ENCODE results near the gene NDFIP2.
"Not testable (repeated sequence)": the region's sequence is repeated elsewhere in the genome, so short reads cannot be mapped to it uniquely, and the experiment has no call there.

The NDFIP2 gene

DNA sequence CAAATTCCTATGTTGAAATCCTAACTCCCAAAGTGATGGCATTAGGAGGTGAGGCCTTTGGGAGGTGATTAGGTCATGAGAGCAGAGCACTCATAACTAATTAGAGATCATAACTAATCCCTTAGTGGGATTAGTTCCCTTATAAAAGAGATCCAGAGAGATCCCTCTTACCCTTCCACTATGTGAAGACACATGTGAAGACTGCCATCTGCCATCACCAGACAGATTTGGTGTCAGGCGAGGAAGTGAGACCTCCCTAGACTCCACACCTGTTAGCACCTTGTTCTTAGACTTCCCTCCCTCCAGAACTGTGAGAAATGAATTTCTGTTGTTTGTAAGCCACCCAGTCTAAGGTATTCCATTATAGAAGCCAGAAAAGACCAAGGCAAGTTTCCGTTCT, 112.2 kb downstream of the NDFIP2 start:
- Histone ChIP-seq H3K36me3 (ENCODE audit: insufficient read depth) (no peaks in the 10 kb centered on the region), H2AFZ (ENCODE audit: low read depth) (no peak overlapping the region), H3K4me2 (no peak overlapping the region), H3K27ac (no peak overlapping the region), H4K20me1 (ENCODE audit: insufficient read depth) (no peaks in the 10 kb centered on the region), H3K9ac (no peak overlapping the region), H3K4me3 (IDR thresholded peaks at IDR 0.05; ENCODE audit: insufficient read depth, low read depth, low read length) (no peak overlapping the region), H3K27me3 (ENCODE audit: insufficient read depth, low read depth) (no peaks in the 10 kb centered on the region), H3K4me1 (ENCODE audit: low read depth, poor library complexity, severe bottlenecking) (peaks cover 15% of the 10 kb centered on the region), H3K79me2 (ENCODE audit: insufficient read depth, low read depth) (no peaks in the 10 kb centered on the region)
- TF ChIP-seq, protein P1, sequence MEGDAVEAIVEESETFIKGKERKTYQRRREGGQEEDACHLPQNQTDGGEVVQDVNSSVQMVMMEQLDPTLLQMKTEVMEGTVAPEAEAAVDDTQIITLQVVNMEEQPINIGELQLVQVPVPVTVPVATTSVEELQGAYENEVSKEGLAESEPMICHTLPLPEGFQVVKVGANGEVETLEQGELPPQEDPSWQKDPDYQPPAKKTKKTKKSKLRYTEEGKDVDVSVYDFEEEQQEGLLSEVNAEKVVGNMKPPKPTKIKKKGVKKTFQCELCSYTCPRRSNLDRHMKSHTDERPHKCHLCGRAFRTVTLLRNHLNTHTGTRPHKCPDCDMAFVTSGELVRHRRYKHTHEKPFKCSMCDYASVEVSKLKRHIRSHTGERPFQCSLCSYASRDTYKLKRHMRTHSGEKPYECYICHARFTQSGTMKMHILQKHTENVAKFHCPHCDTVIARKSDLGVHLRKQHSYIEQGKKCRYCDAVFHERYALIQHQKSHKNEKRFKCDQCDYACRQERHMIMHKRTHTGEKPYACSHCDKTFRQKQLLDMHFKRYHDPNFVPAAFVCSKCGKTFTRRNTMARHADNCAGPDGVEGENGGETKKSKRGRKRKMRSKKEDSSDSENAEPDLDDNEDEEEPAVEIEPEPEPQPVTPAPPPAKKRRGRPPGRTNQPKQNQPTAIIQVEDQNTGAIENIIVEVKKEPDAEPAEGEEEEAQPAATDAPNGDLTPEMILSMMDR (conservative IDR thresholded peaks at IDR 0.05; ENCODE audit: low read depth, low read length), result no peak

- H3K4me3 ChIP-seq (IDR thresholded peaks at IDR 0.05; ENCODE audit: insufficient read depth, low read depth, low read length), result no peak overlapping the region
- H3K9ac ChIP-seq, result no peak overlapping the region
- no peaks in the 10 kb centered on the region for H3K36me3 ChIP-seq (ENCODE audit: insufficient read depth)
- no peaks in the 10 kb centered on the region for H3K79me2 ChIP-seq (ENCODE audit: insufficient read depth, low read depth)
- H3K4me2 ChIP-seq, result no peak overlapping the region
- H4K20me1 ChIP-seq (ENCODE audit: insufficient read depth), result no peaks in the 10 kb centered on the region
- H2AFZ ChIP-seq (ENCODE audit: low read depth), result no peak overlapping the region
- H3K27ac ChIP-seq, result no peak overlapping the region
- TF ChIP-seq, protein P1 (conservative IDR thresholded peaks at IDR 0.05; ENCODE audit: low read depth, low read length), result no peak
- no peaks in the 10 kb centered on the region for H3K27me3 ChIP-seq (ENCODE audit: insufficient read depth, low read depth)
- peaks cover 15% of the 10 kb centered on the region for H3K4me1 ChIP-seq (ENCODE audit: low read depth, poor library complexity, severe bottlenecking)
Observed at GRCh38 chr13:79593641-79594275, 112.8 kb downstream of the NDFIP2 start.

DNA sequence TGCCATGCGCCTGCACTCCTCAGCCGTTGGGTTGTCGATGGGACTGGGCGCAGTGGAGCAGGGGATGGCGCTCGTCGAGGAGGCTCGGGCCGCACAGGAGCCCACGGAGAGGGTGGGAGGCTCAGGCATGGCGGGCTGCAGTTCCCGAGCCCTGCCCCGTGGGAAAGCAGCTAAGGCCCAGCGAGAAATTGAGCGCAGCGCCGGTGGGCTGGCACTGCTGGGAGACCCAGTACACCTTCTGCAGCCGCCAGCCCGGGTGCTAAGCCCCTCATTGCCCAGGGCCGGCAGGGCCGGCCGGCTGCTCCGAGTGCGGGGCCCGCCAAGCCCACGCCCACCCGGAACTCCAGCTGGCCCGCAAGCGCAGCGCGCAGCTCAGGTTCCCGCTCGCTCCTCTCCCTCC, 119.2 kb downstream of the NDFIP2 start:
- not testable (repeated sequence) for H3K4me3 ChIP-seq (IDR thresholded peaks at IDR 0.05; ENCODE audit: insufficient read depth, low read depth, low read length); H3K79me2 ChIP-seq (ENCODE audit: insufficient read depth, low read depth); H3K36me3 ChIP-seq (ENCODE audit: insufficient read depth); H3K9ac ChIP-seq; H3K4me1 ChIP-seq (ENCODE audit: low read depth, poor library complexity, severe bottlenecking); H3K27me3 ChIP-seq (ENCODE audit: insufficient read depth, low read depth); H3K27ac ChIP-seq; H4K20me1 ChIP-seq (ENCODE audit: insufficient read depth); H3K4me2 ChIP-seq; H2AFZ ChIP-seq (ENCODE audit: low read depth)

DNA sequence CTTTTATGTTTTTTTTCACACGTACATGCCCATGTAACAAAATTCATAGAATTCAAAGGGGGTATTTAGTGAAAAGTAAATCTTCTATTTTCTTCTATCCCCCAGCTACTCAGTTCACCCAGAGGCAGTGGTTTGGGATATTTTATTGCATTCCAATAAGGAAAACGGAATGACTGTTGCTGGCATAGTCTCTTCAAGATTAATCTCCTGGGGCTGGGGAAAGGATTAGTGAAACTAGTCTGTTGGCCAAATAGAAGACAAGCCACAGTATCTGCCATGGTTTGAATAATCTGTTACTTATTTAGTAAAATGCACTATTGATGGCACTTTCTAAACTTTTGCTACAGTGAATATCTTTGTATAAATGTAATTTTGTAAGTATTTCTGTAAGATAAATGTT, 122.0 kb downstream of the NDFIP2 start:
- no peak overlapping the region for H2AFZ ChIP-seq (ENCODE audit: low read depth)
- no peaks in the 10 kb centered on the region for H3K79me2 ChIP-seq (ENCODE audit: insufficient read depth, low read depth)
- no peaks in the 10 kb centered on the region for H4K20me1 ChIP-seq (ENCODE audit: insufficient read depth)
- no peaks in the 10 kb centered on the region for H3K27me3 ChIP-seq (ENCODE audit: insufficient read depth, low read depth)
- no peaks in the 10 kb centered on the region for H3K4me1 ChIP-seq (ENCODE audit: low read depth, poor library complexity, severe bottlenecking)
- H3K4me3 ChIP-seq (IDR thresholded peaks at IDR 0.05; ENCODE audit: insufficient read depth, low read depth, low read length), result no peak overlapping the region
- no peak overlapping the region for H3K27ac ChIP-seq
- TF ChIP-seq, protein P1 (conservative IDR thresholded peaks at IDR 0.05; ENCODE audit: low read depth, low read length), result no peak
- H3K36me3 ChIP-seq (ENCODE audit: insufficient read depth), result no peaks in the 10 kb centered on the region
- no peak overlapping the region for H3K4me2 ChIP-seq
- no peak overlapping the region for H3K9ac ChIP-seq

DNA sequence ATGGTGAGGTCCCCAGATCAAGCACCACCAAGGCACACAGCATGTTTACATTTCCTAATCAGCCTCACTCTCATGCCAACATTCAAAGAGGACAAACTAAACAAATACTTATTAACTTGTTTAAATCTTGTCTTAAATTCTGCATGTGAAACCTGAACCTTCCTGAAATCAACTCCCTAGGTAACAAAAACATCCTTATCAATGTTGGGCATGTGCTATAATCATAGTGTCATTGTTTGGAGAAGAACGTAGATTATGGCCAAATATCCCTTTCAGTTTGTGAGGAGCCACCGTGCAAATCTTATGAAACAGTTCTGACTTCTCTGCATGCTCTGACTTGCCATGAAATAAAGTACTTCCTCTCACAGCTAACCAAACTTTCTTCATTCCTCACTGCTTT, 123.8 kb downstream of the NDFIP2 start:
- H3K36me3 ChIP-seq (ENCODE audit: insufficient read depth), result no peaks in the 10 kb centered on the region
- H3K4me2 ChIP-seq, result no peak overlapping the region
- no peaks in the 10 kb centered on the region for H4K20me1 ChIP-seq (ENCODE audit: insufficient read depth)
- no peaks in the 10 kb centered on the region for H3K27me3 ChIP-seq (ENCODE audit: insufficient read depth, low read depth)
- no peak overlapping the region for H3K4me3 ChIP-seq (IDR thresholded peaks at IDR 0.05; ENCODE audit: insufficient read depth, low read depth, low read length)
- no peak overlapping the region for H3K27ac ChIP-seq
- H2AFZ ChIP-seq (ENCODE audit: low read depth), result no peak overlapping the region
- H3K9ac ChIP-seq, result no peak overlapping the region
- H3K79me2 ChIP-seq (ENCODE audit: insufficient read depth, low read depth), result no peaks in the 10 kb centered on the region
- no peaks in the 10 kb centered on the region for H3K4me1 ChIP-seq (ENCODE audit: low read depth, poor library complexity, severe bottlenecking)
- TF ChIP-seq, protein P1 (conservative IDR thresholded peaks at IDR 0.05; ENCODE audit: low read depth, low read length), result no peak

Measured in KMS-11 (cell line).